CD4-positive, alpha-beta T cell treated with Interferon gamma for 1 hour (primary cell): ENCODE results near the gene SLC48A1.
A peak's percentile ranks its signal among the peaks of the same experiment; 100 is the strongest.

Experiments
- DNase-seq: peaks from one replicate; pipeline ENCODE4 v3.0.0-alpha.2; 2020

Gene SLC48A1

GRCh38 chr12:47758834-47759690, 14.0 kb upstream of the SLC48A1 start, which contains the start of gene RAPGEF3:
Gene RAPGEF3 (minus strand): TSS chr12:47758880. CDS start chr12:47758556, 324 bp downstream.
- peak; percentile 68 for DNase-seq

DNA sequence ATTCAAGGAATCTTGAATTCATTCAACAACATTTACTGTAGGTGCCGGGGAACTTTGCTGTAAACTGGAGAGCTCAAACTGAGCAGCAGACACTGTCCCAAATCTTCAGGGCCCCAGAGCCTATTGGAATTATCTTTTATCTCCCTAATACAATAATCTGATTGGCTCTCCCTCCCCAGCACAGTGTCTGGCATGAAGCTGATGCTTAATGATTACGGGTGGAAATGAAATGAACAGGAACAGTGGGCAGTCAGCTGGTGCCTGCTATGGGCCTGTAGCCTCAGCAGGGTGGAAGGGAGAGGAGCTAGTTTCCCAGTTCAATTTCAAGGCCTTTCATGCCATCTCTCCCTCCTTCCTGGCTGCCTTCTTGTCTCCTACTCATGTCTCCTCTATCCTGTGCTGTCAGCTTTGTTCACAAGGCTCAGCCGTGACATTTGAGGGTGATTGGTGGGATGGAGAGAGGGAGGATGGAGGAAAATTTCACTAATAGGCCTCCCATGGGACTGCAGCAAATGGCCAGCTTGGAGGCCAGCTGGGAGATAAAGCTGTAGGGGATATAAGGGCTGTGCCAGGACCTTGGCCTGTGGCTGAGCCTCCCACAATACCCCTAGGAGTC, 10.1 kb upstream of the SLC48A1 start:
- no peak for DNase-seq

- no peak for DNase-seq
Measured at GRCh38 chr12:47763481-47764346, 9.3 kb upstream of the SLC48A1 start.

DNA sequence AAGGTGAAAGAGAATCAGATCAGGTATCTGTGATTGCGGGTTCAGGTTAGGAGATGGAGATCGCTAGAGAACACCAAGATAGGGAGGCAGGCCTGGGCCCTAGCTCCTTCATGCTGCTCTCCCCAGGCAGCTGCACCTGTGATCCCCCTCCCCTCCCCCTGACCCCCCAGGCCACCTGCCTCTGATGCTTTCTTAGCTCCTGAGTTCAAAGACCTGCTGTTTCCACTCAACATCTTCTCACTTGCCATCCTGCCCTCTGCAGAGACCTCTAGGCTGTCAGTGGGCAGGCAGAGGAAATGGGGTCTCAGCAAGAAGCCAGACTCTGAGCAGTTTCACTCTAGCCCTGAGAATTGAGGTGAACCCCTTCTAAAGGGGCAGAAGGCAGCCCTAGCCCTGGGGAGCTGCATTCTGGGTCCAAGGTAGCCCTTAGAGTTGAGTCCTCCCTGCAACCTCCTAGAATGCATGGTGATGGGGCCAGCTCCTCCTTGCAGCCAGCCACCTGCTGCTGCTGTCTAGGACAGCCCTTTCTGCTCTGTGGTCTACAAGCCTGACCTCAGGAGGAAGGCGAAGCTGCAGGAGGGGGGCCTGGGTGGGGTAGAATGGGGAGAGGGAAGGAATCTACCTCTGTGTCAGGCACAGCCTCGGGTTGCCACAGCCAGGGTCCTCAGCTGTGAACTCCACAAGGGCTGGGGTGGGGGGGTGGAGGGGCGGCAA, 6.4 kb upstream of the SLC48A1 start:
- DNase-seq, result no peak

DNA sequence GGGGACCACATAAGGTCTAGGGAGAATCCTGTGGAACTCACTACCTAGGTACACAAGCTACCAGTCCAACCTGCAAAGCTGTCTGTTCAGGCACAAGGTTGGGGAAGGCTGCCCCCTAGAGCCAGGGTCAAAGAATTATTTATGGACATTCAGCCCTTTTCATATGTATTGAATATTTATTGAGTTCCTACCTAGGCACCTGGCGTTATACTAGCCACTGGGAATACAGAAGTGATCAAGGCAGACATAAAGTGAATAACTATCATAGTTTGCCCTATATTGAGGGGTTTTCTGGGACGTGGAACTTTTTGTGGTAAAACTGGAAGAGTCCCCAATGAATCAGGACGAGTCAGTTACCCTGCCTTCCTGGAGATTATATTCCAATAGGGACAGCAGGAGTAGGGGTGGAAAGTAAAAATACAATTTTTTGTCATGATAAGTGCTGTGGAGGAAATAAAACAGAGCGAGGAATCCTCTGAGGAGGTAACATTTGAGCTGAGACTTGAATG, 5.8 kb upstream of the SLC48A1 start:
- peak; percentile 74 for DNase-seq

DNA sequence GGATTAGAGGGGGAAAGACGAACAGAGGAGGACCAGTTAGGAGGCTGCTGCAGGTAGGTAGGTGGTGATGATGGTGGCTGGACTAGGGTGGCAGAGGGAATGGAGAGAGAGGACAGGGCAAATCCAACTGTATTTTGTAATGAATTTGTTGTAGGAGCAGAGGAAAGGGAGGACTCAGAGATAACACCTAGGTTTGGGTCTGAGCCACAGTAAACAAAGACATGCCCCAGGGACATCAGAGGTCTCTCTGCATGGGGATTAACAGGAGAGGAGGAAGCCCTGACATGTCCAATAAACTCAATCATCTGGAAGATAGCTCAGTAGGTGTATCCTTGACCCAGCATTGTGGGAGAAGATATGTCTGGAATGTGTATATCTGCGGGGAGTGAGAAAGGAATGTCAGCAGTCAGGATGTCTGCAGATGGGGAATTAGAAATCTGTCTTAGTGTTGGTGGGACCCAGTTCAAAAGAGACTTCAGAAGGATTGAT, 4.7 kb upstream of the SLC48A1 start:
- DNase-seq, result no peak

- no peak for DNase-seq
Measured at GRCh38 chr12:47769234-47770085, 3.6 kb upstream of the SLC48A1 start.

GRCh38 chr12:47770086-47770726, 2.8 kb upstream of the SLC48A1 start:
- no peak for DNase-seq

GRCh38 chr12:47771304-47771703, 1.7 kb upstream of the SLC48A1 start:
- no peak for DNase-seq

DNA sequence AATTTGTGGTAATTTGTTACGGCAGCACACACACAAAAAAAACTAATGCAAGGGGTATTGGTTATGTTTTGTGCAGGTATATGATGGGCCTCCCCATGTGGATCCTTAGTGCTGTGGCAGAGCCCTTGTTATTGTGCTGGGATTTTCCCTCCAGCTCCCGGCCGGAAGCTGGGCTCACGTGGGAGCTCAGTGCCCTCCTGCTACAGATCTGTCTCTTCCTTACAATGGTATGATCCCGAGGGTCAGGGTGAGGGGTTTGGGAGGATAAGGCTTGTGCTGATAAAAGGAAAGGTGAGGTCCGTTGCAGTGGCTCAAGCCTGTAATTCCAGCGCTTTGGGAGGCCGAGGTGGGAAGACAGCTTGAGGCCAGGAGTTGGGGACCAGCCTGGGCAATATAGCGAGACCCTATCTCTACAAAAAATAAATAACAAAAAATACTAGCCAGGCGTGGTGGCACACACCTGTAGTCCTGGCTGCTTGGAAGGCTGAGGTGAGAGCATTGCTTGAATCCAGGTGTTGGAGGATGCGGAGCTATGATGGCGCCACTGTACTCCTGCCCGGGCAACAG, 861 bp upstream of the SLC48A1 start:
- no peak for DNase-seq

GRCh38 chr12:47772738-47773061, 338 bp upstream of the SLC48A1 start:
- no peak for DNase-seq

DNA sequence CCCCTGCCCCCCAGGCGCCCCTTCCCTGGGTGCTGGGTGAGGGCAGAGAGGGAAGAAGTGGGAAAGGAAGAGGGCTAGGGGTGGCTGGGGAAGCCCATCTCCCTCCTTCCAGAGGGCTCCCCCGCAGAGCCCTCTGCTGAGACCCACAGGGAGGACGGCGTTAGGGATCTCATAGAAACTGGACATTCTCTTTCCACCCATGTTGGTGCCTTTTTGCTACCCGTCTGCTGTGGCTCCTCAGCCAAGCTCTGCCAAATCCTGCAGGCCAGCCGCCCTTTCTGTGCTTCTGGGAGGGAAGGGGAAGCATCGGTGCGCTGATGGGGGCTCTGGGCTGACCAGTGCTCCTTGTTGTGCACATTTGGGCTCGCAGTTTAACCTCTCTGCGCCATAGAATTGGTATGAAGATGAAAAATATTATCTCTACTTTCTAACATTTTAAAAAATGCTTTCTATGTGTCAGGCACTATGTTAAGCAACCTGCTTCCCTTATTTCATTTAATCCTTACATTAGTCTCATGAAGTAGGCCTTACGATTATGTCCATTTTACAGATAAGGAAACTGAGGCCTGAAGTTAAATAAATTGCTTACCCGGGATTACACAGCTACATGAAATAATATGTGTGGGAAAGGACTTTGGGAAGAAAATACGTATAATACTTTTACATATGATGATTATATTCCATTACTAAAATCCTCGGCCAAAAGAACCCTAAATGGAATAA, 981 bp downstream of the SLC48A1 start:
- no peak for DNase-seq

DNA sequence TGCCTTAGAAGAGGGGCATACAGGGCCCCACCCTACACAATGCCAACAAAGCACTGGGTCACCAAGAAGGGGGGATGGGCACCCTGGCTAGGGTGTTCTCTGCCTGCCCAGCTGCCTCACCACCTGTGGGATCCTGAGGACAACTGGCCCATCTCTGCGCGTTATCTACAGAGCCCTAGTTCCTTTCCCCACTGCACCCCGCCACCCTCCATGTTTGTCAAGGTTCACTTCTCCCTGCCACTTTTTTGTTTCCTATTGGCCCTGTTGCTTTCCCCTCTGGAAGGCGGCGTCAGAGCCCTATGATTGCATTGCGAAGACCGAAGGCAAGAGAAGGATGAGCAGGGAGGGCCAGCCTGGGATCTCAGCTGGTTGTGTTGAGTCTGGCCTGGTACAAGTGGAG, 1.6 kb downstream of the SLC48A1 start:
- no peak for DNase-seq

- DNase-seq, result peak; percentile 21
Measured at GRCh38 chr12:47775100-47775911, 2.3 kb downstream of the SLC48A1 start.

- no peak for DNase-seq
Measured at GRCh38 chr12:47776471-47777143, 3.6 kb downstream of the SLC48A1 start.

DNA sequence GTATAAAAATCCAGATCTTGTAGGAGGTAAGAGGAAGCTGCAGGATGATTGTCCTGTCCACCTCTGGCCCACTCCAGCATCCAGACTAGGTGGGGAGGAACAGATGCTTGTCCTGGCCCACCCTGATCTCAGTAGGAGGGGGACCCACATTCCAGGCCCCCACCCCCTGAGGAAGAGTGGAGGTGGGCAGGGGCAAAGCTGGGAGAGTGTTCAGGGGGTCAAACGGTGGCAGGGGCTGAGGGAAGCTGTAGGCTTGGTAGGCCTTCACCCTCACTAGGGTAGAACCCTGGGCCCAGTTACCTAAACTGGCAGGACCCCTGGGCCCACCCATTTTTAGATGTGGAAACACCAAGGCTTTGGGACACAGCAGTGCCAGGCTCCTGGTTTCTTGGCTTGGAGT, 4.1 kb downstream of the SLC48A1 start:
- no peak for DNase-seq

DNA sequence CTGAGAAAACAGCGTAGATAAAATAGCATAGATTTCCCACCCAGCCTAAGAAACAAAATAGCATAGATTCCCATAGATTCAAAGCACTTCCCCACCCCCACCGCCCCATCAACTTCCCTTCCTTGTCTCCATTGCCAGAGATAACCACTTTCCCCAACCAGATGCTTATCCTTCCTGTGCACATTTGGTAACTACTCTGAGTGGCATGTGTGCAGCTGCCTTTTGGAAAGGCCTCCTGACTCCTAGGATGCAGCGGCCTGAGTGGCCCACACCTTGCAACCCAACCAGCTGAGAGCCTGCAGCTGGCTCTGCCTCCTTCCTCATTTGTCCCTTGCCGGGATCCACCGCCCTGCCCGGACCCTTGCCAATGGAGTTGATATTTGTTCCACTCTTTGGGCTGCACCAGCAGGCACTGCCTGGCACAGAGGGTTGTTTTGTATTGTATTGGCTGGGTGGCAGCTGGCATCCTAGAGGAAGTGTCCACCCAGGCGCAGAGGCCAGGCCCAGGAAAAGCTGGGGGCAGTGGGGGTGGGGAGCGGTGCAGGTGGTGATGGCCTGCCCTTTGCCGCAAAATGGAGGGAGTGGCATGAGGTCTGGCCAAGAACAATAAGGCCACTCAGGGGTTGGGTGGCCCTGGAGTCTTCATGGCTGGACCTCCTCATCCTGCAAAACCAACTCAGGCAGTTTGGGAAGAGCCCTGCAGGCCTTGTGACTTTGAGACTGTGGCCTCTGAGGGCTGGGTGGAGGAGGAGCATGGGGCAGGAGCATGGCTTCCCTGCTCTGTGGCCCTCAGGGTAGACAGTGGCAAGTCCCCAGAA, 4.9 kb downstream of the SLC48A1 start:
- no peak for DNase-seq
